DMS153 treated with DMSO at 0.1 percent for 48 hours (cell line): ENCODE data around the gene DHRS13.
"Not testable (repeated sequence)": the region's sequence is repeated elsewhere in the genome, so short reads cannot be mapped to it uniquely, and the experiment has no call there.

Source experiments
- DNase-seq: peaks from one replicate; lab custom pipeline; 2025; ENCODE audit not compliant: unreplicated experiment; lab: John Stamatoyannopoulos, UW

The DHRS13 gene

GRCh38 chr17:28885363-28885762 is 17.5 kb downstream of the DHRS13 start:
- no peak for DNase-seq

DNA sequence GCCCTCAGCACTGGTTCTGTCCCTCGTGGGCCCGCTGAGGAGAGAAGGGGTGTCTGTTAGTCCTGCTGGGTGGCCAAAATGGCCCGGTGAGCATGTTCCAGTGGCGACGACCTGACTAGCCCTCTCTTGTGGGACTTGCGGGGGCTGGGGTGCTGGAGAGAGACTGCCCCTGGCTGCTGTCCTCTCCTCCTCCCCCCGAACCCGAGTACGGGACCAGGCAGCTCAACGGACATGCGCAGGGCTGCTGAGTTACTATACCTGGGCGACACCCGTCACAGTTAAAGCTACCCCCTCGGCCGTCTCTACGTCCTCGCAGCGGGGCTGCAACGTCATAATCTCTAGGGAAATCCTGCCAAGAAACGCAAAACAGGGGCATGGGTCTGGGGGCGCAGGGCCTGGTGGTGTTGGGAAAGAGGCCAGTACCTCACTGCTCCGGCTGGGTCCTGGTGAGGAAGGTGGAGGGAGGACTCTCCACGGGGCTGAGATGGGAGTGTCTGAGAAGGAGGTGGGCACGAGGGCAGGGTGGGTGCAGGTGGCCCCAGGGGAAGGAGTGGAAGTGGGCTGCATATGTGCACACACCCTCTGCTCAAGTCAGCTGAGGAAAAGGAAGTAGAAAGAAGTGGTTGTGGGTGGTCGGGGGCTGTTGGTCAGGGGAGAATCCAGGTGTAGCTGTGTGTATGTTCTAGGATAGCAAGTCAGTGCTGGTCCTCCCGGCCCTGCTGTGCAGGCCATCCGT is 18.7 kb downstream of the DHRS13 start:
- DNase-seq, result no peak

GRCh38 chr17:28882154-28882895 is 20.6 kb downstream of the DHRS13 start:
- DNase-seq, result no peak

DNA sequence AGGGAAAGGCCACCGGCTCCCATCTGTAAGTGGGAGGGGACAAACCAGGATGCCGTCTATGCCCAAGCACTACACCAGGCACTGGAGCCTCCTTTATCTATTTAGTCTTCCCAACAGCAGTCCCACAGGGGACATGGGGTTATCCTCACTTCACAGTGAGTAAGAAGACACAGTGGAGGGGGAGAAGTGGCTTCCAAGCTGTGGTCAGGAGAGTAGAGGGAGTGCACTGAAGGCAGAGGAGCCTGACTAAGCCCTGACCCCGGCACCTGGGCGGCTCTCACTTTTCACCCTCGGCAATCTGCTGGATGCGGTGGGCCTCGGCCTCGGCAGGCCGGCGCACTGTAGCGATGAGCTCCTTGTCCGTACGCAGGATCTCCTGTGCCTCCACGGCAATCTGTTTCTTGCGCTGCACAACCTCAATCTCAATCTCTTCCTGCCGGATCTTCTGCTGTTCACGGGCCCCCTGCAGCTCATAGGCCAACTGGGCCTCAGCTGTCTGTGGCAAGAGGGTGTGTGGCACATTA is 21.3 kb downstream of the DHRS13 start:
- no peak for DNase-seq

DNA sequence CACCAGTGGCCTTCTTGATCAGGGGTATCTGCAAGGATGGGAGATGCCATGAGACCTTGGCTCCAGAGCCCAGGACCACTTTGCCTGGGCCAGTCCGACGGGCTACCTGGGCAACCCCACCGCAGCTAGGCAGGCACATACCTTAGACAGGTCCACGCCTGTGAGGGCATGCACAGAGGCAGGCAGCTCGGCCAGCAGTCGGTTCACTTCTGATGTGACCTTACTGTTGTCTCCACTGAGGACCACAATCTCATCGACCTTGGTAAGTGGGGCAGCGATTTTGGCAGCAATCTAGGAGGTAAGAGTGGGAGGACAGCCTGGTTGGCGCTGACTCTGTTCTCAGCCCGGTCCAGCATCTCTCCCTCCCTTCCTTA is 22.3 kb downstream of the DHRS13 start:
- DNase-seq, result no peak

GRCh38 chr17:28879886-28880571 is 22.9 kb downstream of the DHRS13 start:
- no peak for DNase-seq

DNA sequence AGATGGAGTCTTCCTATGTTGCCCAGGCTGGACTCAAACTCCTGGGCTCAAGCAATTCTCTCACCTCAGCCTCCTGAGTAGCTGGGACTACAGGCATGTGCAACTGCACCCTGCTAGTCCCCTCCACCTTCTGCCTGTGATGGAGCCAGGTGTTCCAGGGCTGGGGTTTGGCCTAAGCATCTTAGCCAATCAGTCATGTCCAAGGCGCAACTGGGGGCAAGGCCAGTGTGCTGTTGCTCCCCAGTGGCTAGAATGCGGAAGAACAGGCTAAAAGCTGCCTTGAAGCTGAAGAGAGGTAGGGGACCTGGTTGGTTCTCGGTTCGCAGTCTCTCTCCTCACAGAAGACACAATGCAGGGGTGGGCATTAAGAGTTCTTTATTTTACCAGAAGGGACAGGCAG is 23.9 kb downstream of the DHRS13 start:
- DNase-seq, result no peak

DNA sequence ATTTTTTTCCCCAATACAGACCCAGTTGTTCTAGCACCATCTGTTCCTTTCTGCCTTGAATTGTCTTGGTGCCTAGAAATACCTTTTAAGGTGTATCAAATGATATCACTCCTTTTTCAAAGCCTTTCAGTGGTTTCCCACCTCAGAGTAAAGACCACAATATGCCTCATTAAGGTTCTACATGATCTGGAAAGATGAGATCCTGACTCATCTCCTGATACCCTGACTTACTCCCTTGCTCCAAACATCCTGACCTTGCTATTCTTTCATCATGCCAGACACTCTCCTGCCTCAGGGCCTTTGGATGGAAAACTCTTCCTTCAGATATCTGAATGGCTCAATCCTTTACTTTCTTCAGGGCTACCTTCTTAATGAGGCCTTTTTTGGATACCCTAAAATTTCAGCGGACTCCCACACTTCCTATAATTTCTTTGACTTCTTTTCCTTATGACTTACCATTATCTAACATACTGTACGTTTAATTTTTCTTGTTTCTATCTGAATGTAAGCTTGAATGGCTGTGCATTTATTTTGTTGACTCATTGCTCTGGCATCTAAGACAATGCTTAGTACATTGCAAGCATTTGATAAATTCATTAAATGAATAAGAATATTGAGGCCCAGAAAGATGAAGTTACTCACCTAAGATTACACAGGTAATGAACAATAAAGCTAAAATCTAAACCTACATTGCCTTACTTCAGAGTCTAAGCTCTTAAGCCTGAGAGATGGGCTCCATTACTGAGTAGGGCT is 24.5 kb downstream of the DHRS13 start:
- no peak for DNase-seq

DNA sequence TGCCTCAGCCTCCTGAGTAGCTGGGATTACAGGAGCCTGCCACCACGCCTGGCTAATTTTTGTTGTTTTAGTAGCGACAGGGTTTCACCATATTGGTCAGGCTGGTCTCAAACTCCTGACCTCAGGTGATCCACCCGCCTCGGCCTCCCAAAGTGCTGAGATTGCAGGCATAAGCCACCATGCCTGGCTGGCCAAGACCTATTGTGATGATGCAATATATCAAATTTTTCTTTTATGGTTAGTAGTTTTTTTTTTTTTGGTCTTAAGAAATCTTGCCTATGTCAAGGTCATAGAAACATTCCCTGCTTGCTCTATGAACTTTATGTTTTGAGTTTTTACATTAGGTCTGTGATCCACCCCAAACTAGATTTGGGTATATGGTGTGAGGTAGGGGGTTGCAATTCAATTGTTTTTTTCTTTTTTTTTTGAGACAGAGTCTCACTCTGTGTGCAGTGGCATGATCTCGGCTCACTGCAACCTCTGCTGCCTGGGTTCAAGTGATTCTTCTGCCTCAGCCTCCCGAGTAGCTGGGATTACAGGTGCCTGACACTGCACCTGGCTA is 25.6 kb downstream of the DHRS13 start:
- DNase-seq, result not testable (repeated sequence)

GRCh38 chr17:28875848-28876550 is 26.9 kb downstream of the DHRS13 start:
- DNase-seq, result no peak

DNA sequence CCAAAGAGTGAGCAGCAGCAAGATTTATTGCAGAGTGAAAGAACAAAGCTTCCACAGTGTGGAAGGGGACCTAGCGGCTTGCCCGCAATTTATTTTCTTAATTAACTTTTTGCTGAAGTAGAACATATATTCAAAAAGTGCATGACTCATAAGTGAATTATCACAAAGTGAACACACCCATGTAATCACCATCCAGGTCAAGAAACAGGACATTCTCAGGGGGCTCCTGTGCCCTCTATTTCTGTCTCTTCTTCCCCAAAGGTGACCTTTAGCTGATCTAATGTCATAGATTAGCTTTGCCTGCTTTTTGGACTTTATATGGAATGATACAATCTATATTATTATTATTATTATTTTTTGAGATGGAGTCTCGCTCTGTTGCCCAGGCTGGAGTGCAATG is 28.1 kb downstream of the DHRS13 start:
- no peak for DNase-seq

- no peak for DNase-seq
These were observed 29.0 kb downstream of the DHRS13 start for GRCh38 chr17:28873839-28874238.

GRCh38 chr17:28871056-28871579 is 31.8 kb downstream of the DHRS13 start:
- DNase-seq, result no peak

GRCh38 chr17:28867276-28867675 is 35.6 kb downstream of the DHRS13 start:
- no peak for DNase-seq

GRCh38 chr17:28865946-28866752 is 36.7 kb downstream of the DHRS13 start:
- no peak for DNase-seq

DNA sequence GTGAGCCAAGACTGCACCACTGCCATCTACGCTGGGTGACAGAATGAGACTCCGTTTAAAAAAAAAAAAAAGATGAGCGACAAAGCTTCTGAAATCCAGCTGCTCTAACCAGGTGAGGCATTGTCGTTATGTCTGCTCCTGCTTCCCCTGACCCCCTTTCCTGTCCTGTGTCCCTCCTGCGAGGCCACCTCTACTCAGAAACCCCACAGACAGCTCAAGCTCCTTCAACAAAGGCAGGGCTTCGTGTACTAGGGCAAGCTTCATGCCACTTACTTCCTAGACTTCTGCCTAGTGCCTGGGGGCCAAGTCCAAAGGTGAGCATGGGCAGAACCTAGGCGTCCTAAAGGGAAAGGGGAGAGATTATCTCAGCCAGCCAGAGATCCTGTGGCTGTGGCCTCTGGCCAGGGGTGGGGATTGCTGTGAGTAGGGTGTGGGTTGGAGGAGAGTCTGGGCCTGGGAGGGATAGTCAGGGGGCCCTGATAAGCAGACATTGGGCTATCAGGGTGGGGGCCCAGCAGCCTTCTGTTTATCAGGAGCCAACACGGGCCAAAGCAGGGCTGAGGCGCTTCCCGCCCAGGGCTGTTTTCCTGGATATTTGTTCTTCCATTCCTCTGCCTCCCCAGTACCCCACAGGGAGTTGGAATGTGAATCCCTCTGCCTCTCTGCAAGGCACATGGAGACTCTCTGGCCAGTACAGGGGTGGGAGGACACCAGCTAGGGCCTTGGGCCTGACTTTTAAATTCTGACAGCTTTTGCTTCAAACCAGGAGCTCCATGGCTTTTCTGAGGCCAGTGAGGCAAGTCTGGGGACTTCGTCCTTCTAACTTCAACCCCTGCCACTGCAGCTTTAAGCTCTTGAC is 37.7 kb downstream of the DHRS13 start:
- DNase-seq, result no peak

GRCh38 chr17:28863953-28864352 is 38.9 kb downstream of the DHRS13 start:
- no peak for DNase-seq

- DNase-seq, result no peak
These were observed 40.3 kb downstream of the DHRS13 start for GRCh38 chr17:28862561-28862960.
